ENCODE measurements around the gene WASHC2C. TPM values are rescaled to one million over a fixed set of nuclear protein-coding genes. Genes with fewer than 3 reads are reported as not detected.
"Not testable (repeated sequence)": the region's sequence is repeated elsewhere in the genome, so short reads cannot be mapped to it uniquely, and the experiment has no call there.

The WASHC2C gene
- total RNA-seq, 1 donor from 2014 or later = 49.1 TPM

GRCh38 chr10:45804996-45805395 is 77.9 kb downstream of the WASHC2C start:
- not testable (repeated sequence) for H3K4me3 ChIP-seq (ENCODE audit: low read depth, low read length); H3K36me3 ChIP-seq (ENCODE audit: control insufficient read depth, insufficient read depth, low read length); H3K27me3 ChIP-seq (ENCODE audit: control insufficient read depth, insufficient read depth, low read length); DNase-seq (ENCODE audit: low read depth)

GRCh38 chr10:45809837-45810236 is 82.8 kb downstream of the WASHC2C start:
- H3K4me3 ChIP-seq (ENCODE audit: low read depth, low read length) = no peak overlapping the region
- TF ChIP-seq, protein P1, sequence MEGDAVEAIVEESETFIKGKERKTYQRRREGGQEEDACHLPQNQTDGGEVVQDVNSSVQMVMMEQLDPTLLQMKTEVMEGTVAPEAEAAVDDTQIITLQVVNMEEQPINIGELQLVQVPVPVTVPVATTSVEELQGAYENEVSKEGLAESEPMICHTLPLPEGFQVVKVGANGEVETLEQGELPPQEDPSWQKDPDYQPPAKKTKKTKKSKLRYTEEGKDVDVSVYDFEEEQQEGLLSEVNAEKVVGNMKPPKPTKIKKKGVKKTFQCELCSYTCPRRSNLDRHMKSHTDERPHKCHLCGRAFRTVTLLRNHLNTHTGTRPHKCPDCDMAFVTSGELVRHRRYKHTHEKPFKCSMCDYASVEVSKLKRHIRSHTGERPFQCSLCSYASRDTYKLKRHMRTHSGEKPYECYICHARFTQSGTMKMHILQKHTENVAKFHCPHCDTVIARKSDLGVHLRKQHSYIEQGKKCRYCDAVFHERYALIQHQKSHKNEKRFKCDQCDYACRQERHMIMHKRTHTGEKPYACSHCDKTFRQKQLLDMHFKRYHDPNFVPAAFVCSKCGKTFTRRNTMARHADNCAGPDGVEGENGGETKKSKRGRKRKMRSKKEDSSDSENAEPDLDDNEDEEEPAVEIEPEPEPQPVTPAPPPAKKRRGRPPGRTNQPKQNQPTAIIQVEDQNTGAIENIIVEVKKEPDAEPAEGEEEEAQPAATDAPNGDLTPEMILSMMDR (IDR thresholded peaks at IDR 0.05; ENCODE audit: insufficient read depth, low read length, poor library complexity, severe bottlenecking) = no peak
- H3K27me3 ChIP-seq (ENCODE audit: control insufficient read depth, insufficient read depth, low read length) = no peaks in the 10 kb centered on the region
- H3K36me3 ChIP-seq (ENCODE audit: control insufficient read depth, insufficient read depth, low read length) = no peaks in the 10 kb centered on the region
- DNase-seq (ENCODE audit: low read depth) = no peak

DNA sequence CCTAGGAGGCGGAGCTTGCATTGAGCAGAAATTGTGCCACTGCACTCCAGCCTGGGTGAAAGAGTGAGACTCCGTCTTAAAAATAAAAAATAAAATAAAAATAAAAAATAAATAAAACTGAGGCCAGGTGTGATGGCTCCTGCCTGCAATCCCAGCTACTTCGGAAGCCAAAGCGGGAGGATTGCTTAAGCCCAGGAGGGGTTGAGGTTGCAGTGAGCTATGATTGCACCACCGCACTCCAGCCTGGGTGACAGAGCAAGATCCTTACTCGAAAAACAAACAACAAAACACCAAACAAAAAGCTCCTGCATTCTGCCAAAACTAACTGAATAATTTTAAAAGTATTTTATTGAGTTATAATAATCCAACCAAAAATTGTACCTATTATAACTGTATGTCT is 84.0 kb downstream of the WASHC2C start:
- TF ChIP-seq, protein P1 (IDR thresholded peaks at IDR 0.05; ENCODE audit: insufficient read depth, low read length, poor library complexity, severe bottlenecking) = no peak
- Histone ChIP-seq H3K4me3 (ENCODE audit: low read depth, low read length) (no peak overlapping the region), H3K27me3 (ENCODE audit: control insufficient read depth, insufficient read depth, low read length) (no peaks in the 10 kb centered on the region), H3K36me3 (ENCODE audit: control insufficient read depth, insufficient read depth, low read length) (no peaks in the 10 kb centered on the region)
- DNase-seq (ENCODE audit: low read depth) = no peak

DNA sequence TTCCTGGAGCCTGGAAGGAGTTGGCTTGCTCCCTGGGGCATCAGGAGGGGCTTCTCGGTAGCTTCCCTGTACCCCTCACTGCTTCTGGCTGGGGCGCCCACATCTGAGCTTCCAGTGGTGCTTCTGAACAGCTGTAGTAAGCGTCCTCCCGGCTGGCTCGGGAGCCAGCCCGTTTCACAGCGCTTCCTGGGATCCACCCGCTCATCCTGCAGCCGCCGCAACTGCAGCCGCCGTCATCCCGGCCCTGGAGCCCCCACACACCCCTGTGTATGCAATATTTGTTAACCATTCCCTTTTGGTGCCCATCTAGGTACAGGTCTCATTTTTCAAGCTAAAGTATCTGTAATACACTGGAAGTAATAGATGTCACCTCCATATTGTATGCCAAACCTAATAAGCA is 85.9 kb downstream of the WASHC2C start:
- not testable (repeated sequence) for H3K4me3 ChIP-seq (ENCODE audit: low read depth, low read length); H3K27me3 ChIP-seq (ENCODE audit: control insufficient read depth, insufficient read depth, low read length); H3K36me3 ChIP-seq (ENCODE audit: control insufficient read depth, insufficient read depth, low read length); DNase-seq (ENCODE audit: low read depth)

DNA sequence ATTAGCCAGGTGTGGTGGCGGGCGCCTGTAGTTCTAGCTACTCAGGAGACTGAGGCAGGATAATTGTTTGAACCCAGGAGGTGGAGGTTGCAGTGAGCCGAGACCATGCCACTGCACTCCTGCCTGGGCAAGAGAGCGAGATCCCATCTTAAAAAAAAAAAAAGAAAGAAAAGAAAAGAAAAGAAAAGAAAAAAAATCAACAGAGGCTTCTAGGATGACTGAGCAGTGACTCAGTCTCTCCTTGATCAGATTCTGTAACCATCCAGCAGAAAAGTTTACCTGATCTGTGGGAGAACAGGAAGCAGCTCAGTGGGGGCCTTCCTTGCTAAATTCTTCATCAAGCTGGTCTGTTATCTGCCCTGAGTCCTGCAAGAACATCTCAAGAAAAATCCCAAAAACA is 87.1 kb downstream of the WASHC2C start:
- not testable (repeated sequence) for H3K4me3 ChIP-seq (ENCODE audit: low read depth, low read length); H3K27me3 ChIP-seq (ENCODE audit: control insufficient read depth, insufficient read depth, low read length); H3K36me3 ChIP-seq (ENCODE audit: control insufficient read depth, insufficient read depth, low read length); DNase-seq (ENCODE audit: low read depth)

- DNase-seq (ENCODE audit: low read depth) = no peak
- no peaks in the 10 kb centered on the region for H3K27me3 ChIP-seq (ENCODE audit: control insufficient read depth, insufficient read depth, low read length)
- H3K4me3 ChIP-seq (ENCODE audit: low read depth, low read length) = no peak overlapping the region
- TF ChIP-seq, protein P1 (IDR thresholded peaks at IDR 0.05; ENCODE audit: insufficient read depth, low read length, poor library complexity, severe bottlenecking) = no peak
- no peaks in the 10 kb centered on the region for H3K36me3 ChIP-seq (ENCODE audit: control insufficient read depth, insufficient read depth, low read length)
These were observed 90.2 kb downstream of the WASHC2C start for GRCh38 chr10:45817130-45817859.

- no peak for DNase-seq (ENCODE audit: low read depth)
- TF ChIP-seq, protein P1 (IDR thresholded peaks at IDR 0.05; ENCODE audit: insufficient read depth, low read length, poor library complexity, severe bottlenecking) = no peak
- Histone ChIP-seq H3K36me3 (ENCODE audit: control insufficient read depth, insufficient read depth, low read length) (no peaks in the 10 kb centered on the region), H3K27me3 (ENCODE audit: control insufficient read depth, insufficient read depth, low read length) (no peaks in the 10 kb centered on the region), H3K4me3 (ENCODE audit: low read depth, low read length) (no peak overlapping the region)
These were observed 90.8 kb downstream of the WASHC2C start for GRCh38 chr10:45817912-45818311.
